LHCN-M2 (cell line): Measurements from ENCODE around the gene FLYWCH2. TPM values are rescaled to one million over a fixed set of nuclear protein-coding genes. Genes with fewer than 3 reads are reported as not detected.
"Not testable (repeated sequence)": the region's sequence is repeated elsewhere in the genome, so short reads cannot be mapped to it uniquely, and the experiment has no call there.

ENCODE experiments used
- DNase-seq: peaks from one replicate; pipeline ENCODE4 v3.0.0-alpha.2; 2012; ENCODE audit warnings: low read depth
- total RNA-seq: library from RNA; depleted of rRNA; stranded (reverse); fragments of >200 nt; gene quantifications from 2 replicates; pipeline ENCODE4 v1.2.3, GENCODE V29; 2014

Gene FLYWCH2
- total RNA-seq, 1 experiment from 2014 or later, result 70.2 TPM

- DNase-seq, result no peak
Measured at GRCh38 chr16:2881783-2882649, 999 bp upstream of the FLYWCH2 start.

GRCh38 chr16:2883458-2883908, 468 bp downstream of the FLYWCH2 start:
- peak; percentile 19 for DNase-seq

- peak; percentile 39 for DNase-seq
Measured at GRCh38 chr16:2884041-2884451, 1.0 kb downstream of the FLYWCH2 start.

GRCh38 chr16:2894231-2894630, 11.2 kb downstream of the FLYWCH2 start:
- no peak for DNase-seq

- peak; percentile 53 for DNase-seq
Measured at GRCh38 chr16:2895813-2896212, 12.8 kb downstream of the FLYWCH2 start.

GRCh38 chr16:2896480-2897010, 13.5 kb downstream of the FLYWCH2 start:
- no peak for DNase-seq

- DNase-seq, result peak; percentile 55
Measured at GRCh38 chr16:2897110-2897509, 14.1 kb downstream of the FLYWCH2 start.

- no peak for DNase-seq
Measured at GRCh38 chr16:2898831-2899563, 16.0 kb downstream of the FLYWCH2 start.

GRCh38 chr16:2899564-2900072, 16.6 kb downstream of the FLYWCH2 start:
- no peak for DNase-seq

GRCh38 chr16:2900526-2901075, 17.6 kb downstream of the FLYWCH2 start:
- no peak for DNase-seq

- no peak for DNase-seq
Measured at GRCh38 chr16:2902337-2903130, 19.5 kb downstream of the FLYWCH2 start.

GRCh38 chr16:2904100-2904921, 21.3 kb downstream of the FLYWCH2 start:
- peak; percentile 81 for DNase-seq

GRCh38 chr16:2904922-2905240, 21.9 kb downstream of the FLYWCH2 start:
- DNase-seq, result no peak

GRCh38 chr16:2905241-2905987, 22.4 kb downstream of the FLYWCH2 start:
- DNase-seq, result peak; percentile 99

GRCh38 chr16:2905988-2906387, 23.0 kb downstream of the FLYWCH2 start:
- DNase-seq, result no peak

- DNase-seq, result not testable (repeated sequence)
Measured at GRCh38 chr16:2907084-2907753, 24.2 kb downstream of the FLYWCH2 start.

GRCh38 chr16:2910441-2910969, 27.5 kb downstream of the FLYWCH2 start:
- no peak for DNase-seq

GRCh38 chr16:2911638-2912329, 28.8 kb downstream of the FLYWCH2 start, which contains the start of gene FLYWCH1:
FLYWCH1 (plus strand) TSS chr16:2911931; CDS start chr16:2929686, 17,755 bp downstream.
- DNase-seq, result peak; percentile 96
